HepG2 (cell line): ENCODE measurements around the gene BCAR3. TPM values are rescaled to one million over a fixed set of nuclear protein-coding genes. Genes with fewer than 3 reads are reported as not detected.

ENCODE experiments used
- AGO1 ChIP-seq: fragments of 200-400 bp; formaldehyde crosslinking; IDR thresholded peaks from 2 replicates; pipeline ENCODE4 v1.6.1; 2017; ENCODE audit warnings: mild to moderate bottlenecking, low read depth, low read length, moderate library complexity; ENCODE audit not compliant: poor library complexity, severe bottlenecking
- BRF2 ChIP-seq: sonication (generic); formaldehyde crosslinking; IDR thresholded peaks from 2 replicates; pipeline ENCODE4 v1.8.1; 2022; ENCODE audit warnings: mild to moderate bottlenecking, missing genetic modification reagents
- CBX1 ChIP-seq: IDR thresholded peaks from one replicate; pipeline ENCODE4 v1.6.1; 2016; ENCODE audit warnings: antibody characterized with exemption, low read depth
- DMAP1 ChIP-seq: IDR thresholded peaks from 2 replicates; pipeline ENCODE4 v1.6.1; 2016
- EEA1 ChIP-seq: sonication (generic); formaldehyde crosslinking; IDR thresholded peaks from 2 replicates; pipeline ENCODE4 v1.5.1; 2020; ENCODE audit warnings: mild to moderate bottlenecking, missing genetic modification reagents, borderline replicate concordance
- GATAD1 ChIP-seq: IDR thresholded peaks from 2 replicates; pipeline ENCODE4 v1.6.1; 2016; ENCODE audit warnings: missing genetic modification reagents, missing compliant biosample characterization
- HIC2 ChIP-seq: sonication (generic); formaldehyde crosslinking; IDR thresholded peaks from 2 replicates; pipeline ENCODE4 v1.9.0; 2022; ENCODE audit warnings: low read depth, missing genetic modification reagents
- HOXA3 ChIP-seq: sonication (generic); formaldehyde crosslinking; IDR thresholded peaks from 2 replicates; pipeline ENCODE4 v1.5.0; 2020; ENCODE audit warnings: missing genetic modification reagents
- JARID2 ChIP-seq: sonication (generic); formaldehyde crosslinking; IDR thresholded peaks from 2 replicates; pipeline ENCODE4 v1.8.1; 2023; ENCODE audit warnings: missing genetic modification reagents, inconsistent platforms; ENCODE audit not compliant: insufficient replicate concordance
- KAT7 ChIP-seq: IDR thresholded peaks from 2 replicates; pipeline ENCODE4 v1.6.1; 2018; ENCODE audit warnings: borderline replicate concordance, missing compliant biosample characterization
- KDM3A ChIP-seq: IDR thresholded peaks from 2 replicates; pipeline ENCODE4 v1.6.1; 2018; ENCODE audit warnings: low read depth, missing compliant biosample characterization
- NR2F1 ChIP-seq, 2 experiments: fragments of 450-650 bp in 1 of 2; formaldehyde crosslinking in 1 of 2; IDR thresholded peaks; 2 replicates each; pipeline versions ENCODE4 v1.5.0 to v1.6.1; 2016 to 2020; ENCODE audit warnings: mild to moderate bottlenecking in 1 of 2, missing compliant biosample characterization in 1 of 2, missing genetic modification reagents in 1 of 2, moderate library complexity in 1 of 2
- NR2F2 ChIP-seq: IDR thresholded peaks from 2 replicates; pipeline ENCODE4 v1.6.1; 2012; ENCODE audit warnings: low read depth, inconsistent platforms, borderline replicate concordance
- NR2F6 ChIP-seq, 2 experiments: IDR thresholded peaks; 2 replicates each; pipeline ENCODE4 v1.6.1; 2016; ENCODE audit warnings: antibody characterized with exemption in 1 of 2, mild to moderate bottlenecking in 1 of 2
- RORA ChIP-seq: sonication (generic); formaldehyde crosslinking; IDR thresholded peaks from 2 replicates; pipeline ENCODE4 v1.5.0; 2020; ENCODE audit warnings: mild to moderate bottlenecking, missing genetic modification reagents, moderate library complexity
- TFE3 ChIP-seq: IDR thresholded peaks from 2 replicates; pipeline ENCODE4 v1.6.1; 2016
- ZNF205 ChIP-seq: IDR thresholded peaks from 2 replicates; pipeline ENCODE4 v1.6.1; 2018; ENCODE audit warnings: missing biosample characterization, missing genetic modification reagents
- ZNF589 ChIP-seq: sonication (generic); formaldehyde crosslinking; conservative IDR thresholded peaks from 2 replicates; pipeline ENCODE4 v1.8.0; 2022; ENCODE audit warnings: mild to moderate bottlenecking, moderate library complexity, missing genetic modification reagents
- ZNF644 ChIP-seq: IDR thresholded peaks from 2 replicates; pipeline ENCODE4 v1.6.1; 2016; ENCODE audit warnings: low read depth
- ZNF747 ChIP-seq: sonication (generic); formaldehyde crosslinking; IDR thresholded peaks from 2 replicates; pipeline ENCODE4 v1.8.1; 2023; ENCODE audit warnings: missing genetic modification reagents, mild to moderate bottlenecking, borderline replicate concordance
- polyA plus RNA-seq, 8 experiments: library from polyadenylated mRNA; depleted of rRNA in 3 of 8; stranded (reverse) in 7 of 8; unstranded in 1 of 8; fragments of >200 nt; fragmentation: Illumina TruSeq in 4 of 8; extraction: Trizol in 4 of 8; gene quantifications; 2 replicates each; pipeline versions ENCODE4 v1.2.1 to v1.2.3, GENCODE V29; 2011 to 2016; ENCODE audit warnings: low read depth in 4 of 8, missing spikeins in 1 of 8, mixed read lengths in 1 of 8; ENCODE audit not compliant: insufficient read depth in 1 of 8
- total RNA-seq, 5 experiments: library from RNA; depleted of rRNA; stranded (reverse); fragments of >200 nt; fragmentation: Illumina TruSeq; extraction: Trizol; gene quantifications; 2 replicates each; pipeline ENCODE4 v1.2.3, GENCODE V29; 2016; ENCODE audit warnings: low read depth in 1 of 5
- TF ChIP-seq, protein P1 (sequence below): sonication (generic); formaldehyde crosslinking; IDR thresholded peaks from 2 replicates; pipeline ENCODE4 v1.9.0; 2022; ENCODE audit warnings: missing genetic modification reagents, mild to moderate bottlenecking, borderline replicate concordance
- TF ChIP-seq, protein P2 (sequence below): sonication (generic); formaldehyde crosslinking; IDR thresholded peaks from 2 replicates; pipeline ENCODE4 v1.4.0; 2020; ENCODE audit warnings: missing genetic modification reagents

Gene BCAR3
- total and polyA plus RNA-seq, 2 of the 13 experiments (the other 11 are each of a cell fraction or from before 2014, with no cell fraction given) = 3.6 to 4.8 TPM

- TF ChIP-seq, protein P1, sequence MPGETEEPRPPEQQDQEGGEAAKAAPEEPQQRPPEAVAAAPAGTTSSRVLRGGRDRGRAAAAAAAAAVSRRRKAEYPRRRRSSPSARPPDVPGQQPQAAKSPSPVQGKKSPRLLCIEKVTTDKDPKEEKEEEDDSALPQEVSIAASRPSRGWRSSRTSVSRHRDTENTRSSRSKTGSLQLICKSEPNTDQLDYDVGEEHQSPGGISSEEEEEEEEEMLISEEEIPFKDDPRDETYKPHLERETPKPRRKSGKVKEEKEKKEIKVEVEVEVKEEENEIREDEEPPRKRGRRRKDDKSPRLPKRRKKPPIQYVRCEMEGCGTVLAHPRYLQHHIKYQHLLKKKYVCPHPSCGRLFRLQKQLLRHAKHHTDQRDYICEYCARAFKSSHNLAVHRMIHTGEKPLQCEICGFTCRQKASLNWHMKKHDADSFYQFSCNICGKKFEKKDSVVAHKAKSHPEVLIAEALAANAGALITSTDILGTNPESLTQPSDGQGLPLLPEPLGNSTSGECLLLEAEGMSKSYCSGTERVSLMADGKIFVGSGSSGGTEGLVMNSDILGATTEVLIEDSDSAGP (CRISPR knock-in tag) = 0 out of 2 replicates have a peak, but pooled peaks have one; percentile 33
- TF ChIP-seq HOXA3 (CRISPR knock-in tag) = peak; percentile 77; the same call in 1 of the 2 replicates
- TF ChIP-seq TFE3 (CRISPR knock-in tag) = 0 out of 2 replicates have a peak, but pooled peaks have one; percentile 22
- 0 out of 2 replicates have a peak, but pooled peaks have one; percentile 27 for TF ChIP-seq ZNF205
- TF ChIP-seq DMAP1 (CRISPR knock-in tag) = 0 out of 2 replicates have a peak, but pooled peaks have one; percentile 23
- no peak for TF ChIP-seq JARID2
- TF ChIP-seq BRF2 = no peak
- 0 out of 2 replicates have a peak, but pooled peaks have one; percentile 77 for TF ChIP-seq EEA1 (CRISPR knock-in tag)
- no peak for TF ChIP-seq NR2F2
- TF ChIP-seq NR2F1 (CRISPR knock-in tag; IDR thresholded peaks at IDR 0.05) = no peak
- no peak for TF ChIP-seq GATAD1 (CRISPR knock-in tag)
- no peak for TF ChIP-seq ZNF589 (CRISPR knock-in tag)
- peak; percentile 9 for TF ChIP-seq HIC2 (CRISPR knock-in tag)
- no peak for TF ChIP-seq CBX1
- TF ChIP-seq AGO1 = no peak
- no peak for TF ChIP-seq NR2F6 (IDR thresholded peaks at IDR 0.05)
- no peak for TF ChIP-seq NR2F6 (CRISPR knock-in tag; IDR thresholded peaks at IDR 0.05)
- no peak for TF ChIP-seq ZNF747 (CRISPR knock-in tag)
- TF ChIP-seq KAT7 (CRISPR knock-in tag) = no peak; the same call in 1 of the 2 replicates
- TF ChIP-seq, protein P2, sequence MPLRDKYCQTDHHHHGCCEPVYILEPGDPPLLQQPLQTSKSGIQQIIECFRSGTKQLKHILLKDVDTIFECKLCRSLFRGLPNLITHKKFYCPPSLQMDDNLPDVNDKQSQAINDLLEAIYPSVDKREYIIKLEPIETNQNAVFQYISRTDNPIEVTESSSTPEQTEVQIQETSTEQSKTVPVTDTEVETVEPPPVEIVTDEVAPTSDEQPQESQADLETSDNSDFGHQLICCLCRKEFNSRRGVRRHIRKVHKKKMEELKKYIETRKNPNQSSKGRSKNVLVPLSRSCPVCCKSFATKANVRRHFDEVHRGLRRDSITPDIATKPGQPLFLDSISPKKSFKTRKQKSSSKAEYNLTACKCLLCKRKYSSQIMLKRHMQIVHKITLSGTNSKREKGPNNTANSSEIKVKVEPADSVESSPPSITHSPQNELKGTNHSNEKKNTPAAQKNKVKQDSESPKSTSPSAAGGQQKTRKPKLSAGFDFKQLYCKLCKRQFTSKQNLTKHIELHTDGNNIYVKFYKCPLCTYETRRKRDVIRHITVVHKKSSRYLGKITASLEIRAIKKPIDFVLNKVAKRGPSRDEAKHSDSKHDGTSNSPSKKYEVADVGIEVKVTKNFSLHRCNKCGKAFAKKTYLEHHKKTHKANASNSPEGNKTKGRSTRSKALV (CRISPR knock-in tag) = no peak
- TF ChIP-seq KDM3A (CRISPR knock-in tag) = peak; percentile 73; the same call in 1 of the 2 replicates
- peak; percentile 68; the same call in 1 of the 2 replicates for TF ChIP-seq ZNF644 (CRISPR knock-in tag)
- no peak for TF ChIP-seq RORA (CRISPR knock-in tag)
Observed at GRCh38 chr1:93615582-93616150, 66.0 kb downstream of the BCAR3 start (continued).
